HL-60 (cell line): ENCODE measurements around the gene PCLO.

ENCODE experiments used
- DNase-seq, 2 experiments: peaks; one replicate each; pipeline ENCODE4 v3.0.0-alpha.2; 2010 to 2020; ENCODE audit warnings: low read depth in 1 of 2, low spot score in 1 of 2
- H3K27ac ChIP-seq: fragments of 250-450 bp; sonication (Bioruptor Pico); replicated peaks from 2 replicates; pipeline ENCODE4 v1.5.1; 2020; ENCODE audit warnings: mild to moderate bottlenecking, moderate library complexity
- H3K27me3 ChIP-seq: fragments of 250-450 bp; sonication (Bioruptor Pico); 2 replicates; pipeline ENCODE4 v1.5.1; 2021; ENCODE audit warnings: mild to moderate bottlenecking, moderate library complexity; ENCODE audit not compliant: insufficient read depth, poor library complexity, severe bottlenecking
- H3K4me3 ChIP-seq: replicated peaks from 2 replicates; pipeline ENCODE4 v1.5.1; 2011; ENCODE audit warnings: mild to moderate bottlenecking, control low read depth, low read length; ENCODE audit not compliant: insufficient read depth
- CTCF ChIP-seq: IDR thresholded peaks from one replicate; pipeline ENCODE4 v1.5.1; 2011; ENCODE audit warnings: low read length, control low read depth, inconsistent platforms; ENCODE audit not compliant: insufficient read depth
- GABPA ChIP-seq: IDR thresholded peaks from 2 replicates; pipeline ENCODE4 v1.6.1; 2012; ENCODE audit warnings: low read depth
- POLR2AphosphoS5 ChIP-seq: IDR thresholded peaks from 2 replicates; pipeline ENCODE4 v1.6.1; 2012; ENCODE audit warnings: low read depth
- REST ChIP-seq: IDR thresholded peaks from 2 replicates; pipeline ENCODE4 v1.6.1; 2012; ENCODE audit warnings: low read depth; ENCODE audit not compliant: insufficient replicate concordance
- SPI1 ChIP-seq: IDR thresholded peaks from 2 replicates; pipeline ENCODE4 v1.6.1; 2012; ENCODE audit warnings: low read depth, mild to moderate bottlenecking, borderline replicate concordance

Gene PCLO

DNA sequence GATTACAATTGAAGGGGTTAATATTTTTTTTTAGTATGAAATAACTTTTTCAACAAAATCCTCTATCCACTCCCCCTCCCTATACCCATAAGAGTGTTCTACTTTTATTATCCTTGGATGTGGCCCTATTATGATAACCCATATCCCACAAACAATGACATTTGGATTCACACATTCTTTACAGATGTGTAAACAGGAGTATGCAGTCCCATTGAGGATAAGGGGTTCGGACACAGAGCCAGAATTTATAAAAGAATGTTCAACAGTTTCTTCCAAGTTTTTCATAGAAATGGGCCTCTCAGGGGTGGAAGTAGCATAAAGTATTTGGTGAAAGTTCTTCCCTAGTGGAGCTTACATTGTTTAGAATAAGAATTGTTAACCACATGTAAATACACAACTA, 16.1 kb upstream of the PCLO start:
- no peak for TF ChIP-seq REST
- no peak overlapping the region for H3K4me3 ChIP-seq
- DNase-seq: no peak
- no peaks in the 10 kb centered on the region for H3K27me3 ChIP-seq
- H3K27ac ChIP-seq: no peak overlapping the region

DNA sequence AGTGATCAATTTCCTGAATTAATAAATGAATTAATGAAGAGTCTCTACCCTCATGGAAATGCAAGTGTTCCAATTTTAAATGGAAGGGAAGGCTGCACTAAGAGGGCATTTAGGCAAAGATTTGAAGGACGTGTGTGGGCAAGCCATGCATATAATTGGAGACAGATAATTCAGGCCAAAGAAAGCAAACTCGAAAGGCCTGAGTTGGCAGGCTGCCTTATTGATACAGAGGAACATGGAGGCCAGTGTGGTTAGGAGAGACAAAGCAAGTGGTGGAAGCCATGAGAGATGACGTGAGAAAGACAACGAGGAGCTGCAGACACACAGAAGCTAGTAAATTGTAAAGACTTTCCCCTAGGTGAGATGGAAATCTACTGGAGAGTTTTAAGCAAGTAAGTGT, 15.4 kb upstream of the PCLO start:
- H3K27ac ChIP-seq: no peak overlapping the region
- DNase-seq: no peak
- no peak overlapping the region for H3K4me3 ChIP-seq
- no peaks in the 10 kb centered on the region for H3K27me3 ChIP-seq
- TF ChIP-seq POLR2AphosphoS5 (no peak), SPI1 (no peak), REST (no peak), CTCF (no peak)

- no peak overlapping the region for H3K4me3 ChIP-seq
- H3K27me3 ChIP-seq: no peaks in the 10 kb centered on the region
- no peak overlapping the region for H3K27ac ChIP-seq
Measured at GRCh38 chr7:83173664-83174063, 11.0 kb upstream of the PCLO start.

More at GRCh38 chr7:83173664-83174063, 11.0 kb upstream of the PCLO start:
- no peak for TF ChIP-seq CTCF
- TF ChIP-seq SPI1: no peak
- TF ChIP-seq REST: no peak
- no peak for TF ChIP-seq GABPA
- no peak for TF ChIP-seq POLR2AphosphoS5
- no peak for DNase-seq
